H9 (cell line): ENCODE data around the gene SUMF1. TPM values are rescaled to one million over a fixed set of nuclear protein-coding genes. Genes with fewer than 3 reads are reported as not detected.

Experiments used
- DNase-seq: peaks from one replicate; pipeline ENCODE4 v3.0.0-alpha.2; 2017
- H2AFZ ChIP-seq: one replicate; pipeline ENCODE4 v1.6.1; 2013; ENCODE audit warnings: mild to moderate bottlenecking, low read length, control low read depth, moderate library complexity
- H2AK5ac ChIP-seq: 2 replicates; pipeline ENCODE4 v1.6.1; 2013; ENCODE audit warnings: low read length, control low read depth, mixed read lengths; ENCODE audit not compliant: insufficient read length
- H2BK120ac ChIP-seq: one replicate; pipeline ENCODE4 v1.6.1; 2013; ENCODE audit warnings: low read depth, mild to moderate bottlenecking, low read length, control low read depth, inconsistent platforms; ENCODE audit not compliant: poor library complexity, severe bottlenecking
- H2BK12ac ChIP-seq: 2 replicates; pipeline ENCODE4 v1.6.1; 2013; ENCODE audit warnings: low read length, control low read depth, mixed read lengths, low read depth; ENCODE audit not compliant: insufficient read length
- H2BK15ac ChIP-seq: 2 replicates; pipeline ENCODE4 v1.6.1; 2013; ENCODE audit warnings: low read depth, low read length, control low read depth
- H2BK20ac ChIP-seq: one replicate; pipeline ENCODE4 v1.6.1; 2013; ENCODE audit warnings: low read depth, mild to moderate bottlenecking, low read length, control low read depth, inconsistent platforms; ENCODE audit not compliant: poor library complexity, severe bottlenecking
- H2BK5ac ChIP-seq: 2 replicates; pipeline ENCODE4 v1.6.1; 2013; ENCODE audit warnings: low read length, control low read depth, mixed read lengths; ENCODE audit not compliant: insufficient read length
- H3K14ac ChIP-seq: 2 replicates; pipeline ENCODE4 v1.6.1; 2013; ENCODE audit warnings: low read length, control low read depth; ENCODE audit not compliant: insufficient read depth
- H3K18ac ChIP-seq: 2 replicates; pipeline ENCODE4 v1.6.1; 2013; ENCODE audit warnings: low read depth, mild to moderate bottlenecking, mixed read lengths, low read length, control low read depth; ENCODE audit not compliant: insufficient read length
- H3K23ac ChIP-seq: 2 replicates; pipeline ENCODE4 v1.6.1; 2013; ENCODE audit warnings: low read length, control low read depth, mixed read lengths, low read depth; ENCODE audit not compliant: insufficient read length
- H3K23me2 ChIP-seq: 2 replicates; pipeline ENCODE4 v1.6.1; 2013; ENCODE audit warnings: low read depth, mild to moderate bottlenecking, mixed read lengths, low read length, control low read depth; ENCODE audit not compliant: insufficient read length, poor library complexity, severe bottlenecking
- H3K27ac ChIP-seq: 2 replicates; pipeline ENCODE4 v1.5.1; 2013; ENCODE audit warnings: low read length, control low read depth, mixed read lengths, low read depth; ENCODE audit not compliant: insufficient read length
- H3K27me3 ChIP-seq: 2 replicates; pipeline ENCODE4 v1.6.1; 2013; ENCODE audit warnings: low read length, control low read depth, inconsistent platforms; ENCODE audit not compliant: insufficient read depth
- H3K4ac ChIP-seq: 2 replicates; pipeline ENCODE4 v1.6.1; 2013; ENCODE audit warnings: low read depth, mild to moderate bottlenecking, control low read depth, inconsistent platforms, low read length, moderate library complexity
- H3K4me1 ChIP-seq: 2 replicates; pipeline ENCODE4 v1.6.1; 2013; ENCODE audit warnings: low read length, control low read depth, inconsistent platforms; ENCODE audit not compliant: insufficient read depth
- H3K4me2 ChIP-seq: 2 replicates; pipeline ENCODE4 v1.6.1; 2013; ENCODE audit warnings: low read length, control low read depth, mixed read lengths; ENCODE audit not compliant: insufficient read length, insufficient read depth
- H3K56ac ChIP-seq: 2 replicates; pipeline ENCODE4 v1.6.1; 2013; ENCODE audit warnings: low read depth, mild to moderate bottlenecking, mixed read lengths, low read length, control low read depth; ENCODE audit not compliant: insufficient read length
- H3K79me1 ChIP-seq: 2 replicates; pipeline ENCODE4 v1.6.1; 2013; ENCODE audit warnings: low read depth, mild to moderate bottlenecking, moderate library complexity, low read length, control low read depth, inconsistent platforms; ENCODE audit not compliant: insufficient read depth, poor library complexity, severe bottlenecking
- H3K79me2 ChIP-seq: 2 replicates; pipeline ENCODE4 v1.6.1; 2013; ENCODE audit warnings: low read length, control low read depth, inconsistent platforms; ENCODE audit not compliant: insufficient read depth
- H3K9ac ChIP-seq: 2 replicates; pipeline ENCODE4 v1.6.1; 2013; ENCODE audit warnings: low read length, control low read depth, mixed read lengths; ENCODE audit not compliant: insufficient read length; ENCODE audit errors: extremely low read depth
- H3K9me3 ChIP-seq: one replicate; pipeline ENCODE4 v1.6.1; 2013; ENCODE audit warnings: low read depth, low read length, inconsistent platforms; ENCODE audit not compliant: control insufficient read depth
- H3T11ph ChIP-seq: one replicate; pipeline ENCODE4 v1.6.1; 2013; ENCODE audit warnings: mild to moderate bottlenecking, low read length, control low read depth, inconsistent platforms
- H4K20me1 ChIP-seq: one replicate; pipeline ENCODE4 v1.6.1; 2013; ENCODE audit not compliant: control insufficient read depth, insufficient read length, insufficient read depth
- H4K5ac ChIP-seq: 2 replicates; pipeline ENCODE4 v1.6.1; 2013; ENCODE audit warnings: low read depth, mild to moderate bottlenecking, mixed read lengths, low read length, control low read depth; ENCODE audit not compliant: insufficient read length
- H4K8ac ChIP-seq: replicated peaks from 2 replicates; pipeline ENCODE4 v1.6.1; 2013; ENCODE audit warnings: low read length, control low read depth, mixed read lengths, low read depth; ENCODE audit not compliant: insufficient read length
- H4K91ac ChIP-seq: 2 replicates; pipeline ENCODE4 v1.6.1; 2013; ENCODE audit warnings: low read depth, mild to moderate bottlenecking, moderate library complexity, mixed read lengths, low read length, control low read depth; ENCODE audit not compliant: insufficient read length
- H3K27ac Mint-ChIP-seq, 3 experiments: 2 replicates in 2 of 3; 3 replicates in 1 of 3; pipeline ENCODE4 v1.8.0; 2020 to 2021; ENCODE audit warnings: mixed read lengths in 3 of 3, mild to moderate bottlenecking in 1 of 3, moderate library complexity in 1 of 3
- H3K27me3 Mint-ChIP-seq: 2 replicates; pipeline ENCODE4 v1.8.0; 2021; ENCODE audit warnings: low read depth, mild to moderate bottlenecking, moderate library complexity, mixed read lengths
- H3K36me3 Mint-ChIP-seq, 3 experiments: 2 replicates in 2 of 3; 3 replicates in 1 of 3; pipeline ENCODE4 v1.8.0; 2020 to 2021; ENCODE audit warnings: low read depth in 3 of 3, mixed read lengths in 3 of 3; ENCODE audit not compliant: insufficient read depth in 1 of 3
- H3K4me1 Mint-ChIP-seq, 2 experiments: 2 replicates each; pipeline ENCODE4 v1.8.0; 2020; ENCODE audit warnings: mixed read lengths in 2 of 2
- H3K4me3 Mint-ChIP-seq, 2 experiments: 2 replicates in 1 of 2; 3 replicates in 1 of 2; pipeline ENCODE4 v1.8.0; 2020 to 2021; ENCODE audit warnings: mild to moderate bottlenecking in 2 of 2, mixed read lengths in 2 of 2, moderate library complexity in 1 of 2
- H3K9me3 Mint-ChIP-seq, 2 experiments: 2 replicates in 1 of 2; 3 replicates in 1 of 2; pipeline ENCODE4 v1.8.0; 2020; ENCODE audit warnings: mild to moderate bottlenecking in 2 of 2, mixed read lengths in 2 of 2, moderate library complexity in 1 of 2
- WGBS: extraction: QIAGEN DNeasy Blood & Tissue Kit; methylation state at CpG from one replicate; pipeline ENCODE4 v1.1.7; 2013; ENCODE audit warnings: missing lambda C conversion rate, low lambda C conversion rate, mixed read lengths; ENCODE audit not compliant: insufficient read length; ENCODE audit errors: extremely low coverage; 5-methylcytosine and 5-hydroxymethylcytosine counted together
- total RNA-seq: library from RNA; stranded (reverse); gene quantifications from 2 replicates; pipeline ENCODE4 v1.2.1, GENCODE V29; 2021
- TF ChIP-seq, protein P1 (sequence below): fragments of 200-600 bp; sonication (generic); conservative IDR thresholded peaks from 3 replicates; pipeline ENCODE4 v1.8.0; 2021; ENCODE audit warnings: antibody characterized with exemption, mild to moderate bottlenecking

The SUMF1 gene
- total RNA-seq, 1 experiment from 2014 or later: 9.5 TPM

DNA sequence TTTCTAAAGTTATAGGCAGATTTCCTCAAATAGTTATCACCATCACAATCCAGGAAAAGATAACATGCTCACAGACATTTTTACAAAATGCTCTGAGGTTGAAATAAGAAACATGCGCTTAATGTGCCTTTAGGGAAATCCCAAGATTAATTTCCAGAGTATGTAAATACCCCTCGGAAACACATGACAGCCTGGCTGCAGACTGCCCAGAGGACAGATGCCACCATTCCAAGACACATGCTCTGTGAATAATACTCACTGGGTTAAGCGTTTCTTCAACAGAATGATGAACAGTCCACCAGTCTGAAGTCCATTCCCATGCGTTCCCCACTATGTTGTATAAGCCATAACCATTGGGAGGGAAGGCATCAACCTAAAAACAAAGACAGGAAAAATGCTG lies 56.5 kb downstream of the SUMF1 start:
- Mint-ChIP-seq H3K27ac (no peak overlapping the region), H3K4me3 (no peak overlapping the region), H3K9me3 (no peaks in the 10 kb centered on the region), H3K4me1 (no peaks in the 10 kb centered on the region), H3K27me3 (no peaks in the 10 kb centered on the region), H3K36me3 (peaks cover 0 to 1% (median 0%) of the 10 kb centered on the region in 3 experiments; a peak in 1 of 7 replicates)
- Histone ChIP-seq H4K20me1 (no peaks in the 10 kb centered on the region), H4K5ac (no peak overlapping the region), H2BK12ac (no peak overlapping the region), H3K9me3 (no peaks in the 10 kb centered on the region), H3K9ac (no peak overlapping the region), H3K4ac (no peak overlapping the region), H3K14ac (no peak overlapping the region), H3K23me2 (no peaks in the 10 kb centered on the region), H3K27ac (no peak overlapping the region), H3K18ac (no peak overlapping the region), H2AFZ (no peak overlapping the region), H2BK5ac (no peak overlapping the region), H2BK20ac (no peak overlapping the region), H2BK15ac (no peak overlapping the region), H3K79me1 (no peaks in the 10 kb centered on the region), H3T11ph (no peak overlapping the region), H3K4me2 (no peak overlapping the region), H3K79me2 (no peaks in the 10 kb centered on the region), H4K8ac (no peak overlapping the region), H2AK5ac (no peak overlapping the region), H3K27me3 (no peaks in the 10 kb centered on the region), H4K91ac (no peak overlapping the region), H3K56ac (no peak overlapping the region), H2BK120ac (no peak overlapping the region), H3K23ac (no peak overlapping the region), H3K4me1 (no peaks in the 10 kb centered on the region)
- DNase-seq: no peak
- no CpG with 5 or more reads among the region's 4 CpGs for WGBS
- TF ChIP-seq, protein P1, sequence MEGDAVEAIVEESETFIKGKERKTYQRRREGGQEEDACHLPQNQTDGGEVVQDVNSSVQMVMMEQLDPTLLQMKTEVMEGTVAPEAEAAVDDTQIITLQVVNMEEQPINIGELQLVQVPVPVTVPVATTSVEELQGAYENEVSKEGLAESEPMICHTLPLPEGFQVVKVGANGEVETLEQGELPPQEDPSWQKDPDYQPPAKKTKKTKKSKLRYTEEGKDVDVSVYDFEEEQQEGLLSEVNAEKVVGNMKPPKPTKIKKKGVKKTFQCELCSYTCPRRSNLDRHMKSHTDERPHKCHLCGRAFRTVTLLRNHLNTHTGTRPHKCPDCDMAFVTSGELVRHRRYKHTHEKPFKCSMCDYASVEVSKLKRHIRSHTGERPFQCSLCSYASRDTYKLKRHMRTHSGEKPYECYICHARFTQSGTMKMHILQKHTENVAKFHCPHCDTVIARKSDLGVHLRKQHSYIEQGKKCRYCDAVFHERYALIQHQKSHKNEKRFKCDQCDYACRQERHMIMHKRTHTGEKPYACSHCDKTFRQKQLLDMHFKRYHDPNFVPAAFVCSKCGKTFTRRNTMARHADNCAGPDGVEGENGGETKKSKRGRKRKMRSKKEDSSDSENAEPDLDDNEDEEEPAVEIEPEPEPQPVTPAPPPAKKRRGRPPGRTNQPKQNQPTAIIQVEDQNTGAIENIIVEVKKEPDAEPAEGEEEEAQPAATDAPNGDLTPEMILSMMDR: no peak
